SK-N-SH treated with all-trans-retinoic acid at 6 μM for 48 hours (cell line): ENCODE data around the gene GNB4.

Experiments used
- ATAC-seq: fragments of 200-7000 bp; cut with Tn5 transposase; 3 replicates; pipeline ENCODE4 v1.9.1; 2020; ENCODE audit warnings: mild to moderate bottlenecking, moderate library complexity
- ARNTL ChIP-seq: fragments of 450-650 bp; formaldehyde crosslinking; IDR thresholded peaks from 2 replicates; pipeline ENCODE4 v1.5.0; 2020; ENCODE audit warnings: low read depth, mild to moderate bottlenecking, moderate library complexity, borderline replicate concordance
- BACH2 ChIP-seq: fragments of 250-450 bp; sonication (Bioruptor Pico); IDR thresholded peaks from 2 replicates; pipeline ENCODE4 v1.9.0; 2021; ENCODE audit warnings: mild to moderate bottlenecking, borderline replicate concordance
- CREB5 ChIP-seq: fragments of 250-450 bp; sonication (Bioruptor Pico); IDR thresholded peaks from 2 replicates; pipeline ENCODE4 v1.5.1; 2020; ENCODE audit warnings: low read depth, mild to moderate bottlenecking, moderate library complexity
- CSDC2 ChIP-seq: fragments of 250-450 bp; sonication (Bioruptor Pico); IDR thresholded peaks from 2 replicates; pipeline ENCODE4 v1.5.0; 2020; ENCODE audit warnings: mild to moderate bottlenecking, moderate library complexity
- CSRNP3 ChIP-seq: fragments of 250-450 bp; sonication (Bioruptor Pico); IDR thresholded peaks from 2 replicates; pipeline ENCODE4 v1.5.1; 2021; ENCODE audit warnings: mild to moderate bottlenecking, moderate library complexity
- ESRRG ChIP-seq: fragments of 250-450 bp; sonication (Bioruptor Pico); IDR thresholded peaks from 2 replicates; pipeline ENCODE4 v1.6.1; 2021; ENCODE audit warnings: mild to moderate bottlenecking
- GLIS3 ChIP-seq: fragments of 250-450 bp; sonication (Bioruptor Pico); IDR thresholded peaks from 2 replicates; pipeline ENCODE4 v1.5.0; 2020; ENCODE audit warnings: mild to moderate bottlenecking, moderate library complexity
- ISL1 ChIP-seq: fragments of 250-450 bp; sonication (Bioruptor Pico); IDR thresholded peaks from 2 replicates; pipeline ENCODE4 v2.1.2; 2022; ENCODE audit warnings: mild to moderate bottlenecking, moderate library complexity
- OSR1 ChIP-seq: fragments of 250-450 bp; sonication (Bioruptor Pico); IDR thresholded peaks from 2 replicates; pipeline ENCODE4 v1.8.0; 2022; ENCODE audit warnings: moderate library complexity, mild to moderate bottlenecking, inconsistent platforms
- PATZ1 ChIP-seq: fragments of 250-450 bp; sonication (Bioruptor Pico); IDR thresholded peaks from 2 replicates; pipeline ENCODE4 v1.8.0; 2020; ENCODE audit warnings: mild to moderate bottlenecking, moderate library complexity, borderline replicate concordance
- POU6F1 ChIP-seq: fragments of 250-450 bp; sonication (Bioruptor Pico); IDR thresholded peaks from 2 replicates; pipeline ENCODE4 v1.8.0; 2021; ENCODE audit warnings: low read depth, mild to moderate bottlenecking, moderate library complexity, borderline replicate concordance
- PPARA ChIP-seq: fragments of 250-450 bp; sonication (Bioruptor Pico); IDR thresholded peaks from 2 replicates; pipeline ENCODE4 v1.5.0; 2020; ENCODE audit warnings: mild to moderate bottlenecking, borderline replicate concordance
- RARB ChIP-seq: fragments of 250-450 bp; sonication (Bioruptor Pico); IDR thresholded peaks from 2 replicates; pipeline ENCODE4 v1.8.0; 2021; ENCODE audit warnings: mild to moderate bottlenecking, moderate library complexity
- TCF4 ChIP-seq: fragments of 250-450 bp; sonication (Bioruptor Pico); IDR thresholded peaks from 2 replicates; pipeline ENCODE4 v1.8.0; 2021; ENCODE audit warnings: mild to moderate bottlenecking, moderate library complexity, borderline replicate concordance
- TOX ChIP-seq: fragments of 250-450 bp; sonication (Bioruptor Pico); IDR thresholded peaks from 2 replicates; pipeline ENCODE4 v1.8.0; 2021; ENCODE audit warnings: mild to moderate bottlenecking, moderate library complexity, borderline replicate concordance
- ZC3H10 ChIP-seq: fragments of 250-450 bp; sonication (Bioruptor Pico); IDR thresholded peaks from 2 replicates; pipeline ENCODE4 v1.5.1; 2021; ENCODE audit warnings: mild to moderate bottlenecking, moderate library complexity
- ZFP3 ChIP-seq: fragments of 250-450 bp; sonication (Bioruptor Pico); IDR thresholded peaks from 2 replicates; pipeline ENCODE4 v1.5.0; 2020; ENCODE audit warnings: mild to moderate bottlenecking, moderate library complexity
- ZFP30 ChIP-seq: fragments of 450-650 bp; formaldehyde crosslinking; IDR thresholded peaks from 2 replicates; pipeline ENCODE4 v1.5.0; 2022; ENCODE audit warnings: mild to moderate bottlenecking, moderate library complexity
- ZNF565 ChIP-seq: fragments of 450-650 bp; formaldehyde crosslinking; conservative IDR thresholded peaks from 2 replicates; pipeline ENCODE4 v1.5.0; 2020; ENCODE audit warnings: low read depth, mild to moderate bottlenecking, moderate library complexity
- ZNF70 ChIP-seq: fragments of 450-650 bp; formaldehyde crosslinking; IDR thresholded peaks from 2 replicates; pipeline ENCODE4 v1.5.0; 2020; ENCODE audit warnings: mild to moderate bottlenecking, moderate library complexity
- ZNF8 ChIP-seq: fragments of 450-650 bp; formaldehyde crosslinking; IDR thresholded peaks from 2 replicates; pipeline ENCODE4 v1.5.0; 2020; ENCODE audit warnings: mild to moderate bottlenecking, moderate library complexity

The GNB4 gene

GRCh38 chr3:179418610-179419009 is 32.7 kb downstream of the GNB4 start (continued):
- no peak for TF ChIP-seq CSRNP3

GRCh38 chr3:179416681-179417080 is 34.6 kb downstream of the GNB4 start:
- TF ChIP-seq OSR1 (CRISPR knock-in tag) (no peak), CSRNP3 (no peak), ZFP3 (CRISPR knock-in tag) (no peak), TCF4 (no peak), ISL1 (CRISPR knock-in tag) (0 out of 2 replicates have a peak, but pooled peaks have one; percentile 5), ZNF8 (CRISPR knock-in tag) (no peak)
- peak; percentile 94 for ATAC-seq

GRCh38 chr3:179415377-179415776 is 35.9 kb downstream of the GNB4 start:
- TF ChIP-seq TCF4: no peak
- no peak for TF ChIP-seq ZNF70
- TF ChIP-seq CREB5 (CRISPR knock-in tag): no peak
- no peak for TF ChIP-seq ARNTL (CRISPR knock-in tag)
- TF ChIP-seq ZFP30 (CRISPR knock-in tag): no peak
- TF ChIP-seq ZFP3 (CRISPR knock-in tag): no peak
- no peak for TF ChIP-seq ZNF8 (CRISPR knock-in tag)
- no peak for TF ChIP-seq ESRRG (CRISPR knock-in tag)
- TF ChIP-seq ZNF565 (CRISPR knock-in tag): no peak
- TF ChIP-seq OSR1 (CRISPR knock-in tag): no peak
- no peak for TF ChIP-seq TOX
- no peak for TF ChIP-seq CSDC2 (CRISPR knock-in tag)
- TF ChIP-seq RARB (CRISPR knock-in tag): no peak
- no peak for TF ChIP-seq PATZ1
- TF ChIP-seq ZC3H10 (CRISPR knock-in tag): no peak
- TF ChIP-seq ISL1 (CRISPR knock-in tag): no peak
- no peak for TF ChIP-seq POU6F1 (CRISPR knock-in tag)
- no peak for ATAC-seq

- TF ChIP-seq ESRRG (CRISPR knock-in tag) (no peak), ZNF70 (no peak), PPARA (CRISPR knock-in tag) (no peak), GLIS3 (CRISPR knock-in tag) (no peak), PATZ1 (no peak), CREB5 (CRISPR knock-in tag) (no peak), BACH2 (CRISPR knock-in tag) (no peak), TOX (no peak), TCF4 (no peak), CSDC2 (CRISPR knock-in tag) (no peak), OSR1 (CRISPR knock-in tag) (no peak), ZC3H10 (CRISPR knock-in tag) (no peak), ZFP3 (CRISPR knock-in tag) (no peak), ZNF8 (CRISPR knock-in tag) (no peak)
- no peak for ATAC-seq
Observed at GRCh38 chr3:179414804-179415203, 36.5 kb downstream of the GNB4 start.
